ENCODE data around the gene TMEM158.
A peak's percentile ranks its signal among the peaks of the same experiment; 100 is the strongest.

TMEM158 gene

GRCh38 chr3:45227946-45228345, 1.9 kb upstream of the TMEM158 start:
- no peak for DNase-seq

GRCh38 chr3:45227071-45227820, 1.2 kb upstream of the TMEM158 start:
- DNase-seq, result no peak

- DNase-seq, result no peak
Measured at GRCh38 chr3:45225465-45226205, 452 bp downstream of the TMEM158 start.

GRCh38 chr3:45224824-45225464, 1.1 kb downstream of the TMEM158 start:
- no peak for DNase-seq

GRCh38 chr3:45223889-45224727, 2.0 kb downstream of the TMEM158 start:
- no peak for DNase-seq

GRCh38 chr3:45219694-45220093, 6.4 kb downstream of the TMEM158 start:
- DNase-seq, result no peak

GRCh38 chr3:45218578-45219390, 7.3 kb downstream of the TMEM158 start:
- no peak for DNase-seq

GRCh38 chr3:45216021-45216609, 10.0 kb downstream of the TMEM158 start:
- no peak for DNase-seq

- no peak for DNase-seq
Measured at GRCh38 chr3:45215466-45215865, 10.6 kb downstream of the TMEM158 start.

- no peak for DNase-seq
Measured at GRCh38 chr3:45214061-45214680, 11.9 kb downstream of the TMEM158 start.

- DNase-seq, result no peak
Measured at GRCh38 chr3:45212095-45212468, 14.0 kb downstream of the TMEM158 start.

GRCh38 chr3:45211466-45212094, 14.5 kb downstream of the TMEM158 start:
- no peak for DNase-seq

GRCh38 chr3:45210308-45211041, 15.6 kb downstream of the TMEM158 start:
- DNase-seq, result peak; percentile 52

- no peak for DNase-seq
Measured at GRCh38 chr3:45209526-45209925, 16.6 kb downstream of the TMEM158 start.

GRCh38 chr3:45208586-45208985, 17.5 kb downstream of the TMEM158 start:
- DNase-seq, result no peak

- DNase-seq, result no peak
Measured at GRCh38 chr3:45207446-45207845, 18.6 kb downstream of the TMEM158 start.

- no peak for DNase-seq
Measured at GRCh38 chr3:45205126-45205525, 21.0 kb downstream of the TMEM158 start.

- no peak for DNase-seq
Measured at GRCh38 chr3:45204136-45204535, 22.0 kb downstream of the TMEM158 start.

GRCh38 chr3:45199837-45200648, 26.0 kb downstream of the TMEM158 start:
- no peak for DNase-seq
